Measurements from ENCODE around the gene HES7.

DNA sequence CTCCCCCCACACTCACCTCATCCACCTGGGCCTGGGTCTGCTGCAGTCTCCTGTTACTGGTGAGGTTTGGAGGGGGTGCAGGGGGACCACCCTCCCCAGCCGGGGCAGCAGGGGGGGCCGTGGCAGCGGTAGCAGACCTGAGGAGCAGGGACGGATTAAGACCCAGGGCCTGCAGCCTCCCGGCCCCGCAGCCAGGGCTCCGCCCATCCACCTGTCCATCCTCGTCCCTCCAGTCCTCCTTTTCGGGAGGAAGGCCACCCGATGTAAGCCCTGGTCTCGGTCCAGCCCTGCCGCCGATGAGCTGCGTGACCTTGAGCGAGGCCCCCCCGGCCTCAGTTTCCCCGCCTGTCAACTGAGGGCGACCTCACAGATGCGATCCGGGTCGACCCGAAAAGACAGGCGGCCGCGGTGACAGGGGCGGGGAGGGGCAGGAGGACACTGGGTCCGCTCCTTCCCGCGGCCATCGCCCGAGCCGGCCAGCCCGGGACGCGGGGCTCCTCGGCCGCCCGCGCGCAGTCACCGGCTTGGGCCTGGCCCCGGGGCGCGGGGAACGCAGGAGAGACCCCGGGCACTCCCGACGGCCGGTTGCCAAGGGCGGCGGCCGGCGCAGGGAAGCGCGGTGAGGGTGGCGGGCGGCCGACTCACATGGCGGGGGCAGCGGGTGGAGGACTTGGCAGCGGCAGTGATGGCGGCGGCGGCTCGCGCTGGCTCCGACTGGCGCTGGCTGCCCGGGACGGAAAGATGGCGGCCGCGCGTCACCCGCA is 38.5 kb upstream of the HES7 start, which contains the start of gene VAMP2:
- TF ChIP-seq, protein P1, sequence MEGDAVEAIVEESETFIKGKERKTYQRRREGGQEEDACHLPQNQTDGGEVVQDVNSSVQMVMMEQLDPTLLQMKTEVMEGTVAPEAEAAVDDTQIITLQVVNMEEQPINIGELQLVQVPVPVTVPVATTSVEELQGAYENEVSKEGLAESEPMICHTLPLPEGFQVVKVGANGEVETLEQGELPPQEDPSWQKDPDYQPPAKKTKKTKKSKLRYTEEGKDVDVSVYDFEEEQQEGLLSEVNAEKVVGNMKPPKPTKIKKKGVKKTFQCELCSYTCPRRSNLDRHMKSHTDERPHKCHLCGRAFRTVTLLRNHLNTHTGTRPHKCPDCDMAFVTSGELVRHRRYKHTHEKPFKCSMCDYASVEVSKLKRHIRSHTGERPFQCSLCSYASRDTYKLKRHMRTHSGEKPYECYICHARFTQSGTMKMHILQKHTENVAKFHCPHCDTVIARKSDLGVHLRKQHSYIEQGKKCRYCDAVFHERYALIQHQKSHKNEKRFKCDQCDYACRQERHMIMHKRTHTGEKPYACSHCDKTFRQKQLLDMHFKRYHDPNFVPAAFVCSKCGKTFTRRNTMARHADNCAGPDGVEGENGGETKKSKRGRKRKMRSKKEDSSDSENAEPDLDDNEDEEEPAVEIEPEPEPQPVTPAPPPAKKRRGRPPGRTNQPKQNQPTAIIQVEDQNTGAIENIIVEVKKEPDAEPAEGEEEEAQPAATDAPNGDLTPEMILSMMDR (conservative IDR thresholded peaks at IDR 0.05 in 1 of 2, IDR thresholded peaks at IDR 0.05 in 1 of 2; ENCODE audit: extremely low read depth in 1 of 2, insufficient read depth in 1 of 2, low read depth in 1 of 2, low read length in 2 of 2) = no peak
- no peak for TF ChIP-seq EZH2 (IDR thresholded peaks at IDR 0.05; ENCODE audit: borderline replicate concordance, low read length)
